NT2/D1 (cell line): ENCODE measurements around the gene NOCT.

Experiments used
- SUZ12 ChIP-seq: IDR thresholded peaks from 2 replicates; pipeline ENCODE4 v1.6.1; 2011; ENCODE audit not compliant: insufficient read length, insufficient read depth; ENCODE audit errors: extremely low read depth
- YY1 ChIP-seq: IDR thresholded peaks from 2 replicates; pipeline ENCODE4 v1.6.1; 2011; ENCODE audit not compliant: insufficient read length, insufficient read depth
- ZNF274 ChIP-seq: IDR thresholded peaks from 2 replicates; pipeline ENCODE4 v1.6.1; 2011; ENCODE audit warnings: mild to moderate bottlenecking, low read depth, low read length

DNA sequence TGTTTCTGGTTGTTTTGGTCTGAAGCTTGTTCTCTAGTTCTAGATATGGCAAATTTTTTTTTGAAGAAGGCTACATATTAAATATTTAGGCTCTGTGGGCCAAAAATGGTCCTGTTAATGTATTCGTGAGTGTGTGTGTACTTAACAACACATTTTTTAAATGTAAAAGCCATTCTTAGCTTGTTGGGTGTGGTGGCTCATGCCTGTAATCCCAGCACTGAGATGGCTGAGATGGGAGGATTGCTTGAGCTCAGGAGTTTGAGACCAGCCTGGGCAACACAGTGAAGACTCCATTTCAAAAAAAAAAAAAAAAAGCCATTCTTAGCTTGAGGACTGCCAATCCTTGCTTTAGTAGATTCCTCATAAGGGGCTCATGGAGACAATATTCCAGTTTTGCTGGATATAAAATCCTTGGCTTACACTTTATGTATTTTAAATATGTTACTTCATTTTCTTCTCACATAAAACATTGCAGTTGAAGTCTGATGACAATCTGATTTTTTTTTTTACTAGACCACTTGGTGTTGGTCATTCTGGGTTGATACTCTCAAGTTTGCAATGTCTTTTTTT, 23.4 kb downstream of the NOCT start:
- no peak for TF ChIP-seq SUZ12
- TF ChIP-seq YY1, result no peak
- TF ChIP-seq ZNF274, result no peak
